ENCODE results near the gene GRK6.

GRK6 gene

DNA sequence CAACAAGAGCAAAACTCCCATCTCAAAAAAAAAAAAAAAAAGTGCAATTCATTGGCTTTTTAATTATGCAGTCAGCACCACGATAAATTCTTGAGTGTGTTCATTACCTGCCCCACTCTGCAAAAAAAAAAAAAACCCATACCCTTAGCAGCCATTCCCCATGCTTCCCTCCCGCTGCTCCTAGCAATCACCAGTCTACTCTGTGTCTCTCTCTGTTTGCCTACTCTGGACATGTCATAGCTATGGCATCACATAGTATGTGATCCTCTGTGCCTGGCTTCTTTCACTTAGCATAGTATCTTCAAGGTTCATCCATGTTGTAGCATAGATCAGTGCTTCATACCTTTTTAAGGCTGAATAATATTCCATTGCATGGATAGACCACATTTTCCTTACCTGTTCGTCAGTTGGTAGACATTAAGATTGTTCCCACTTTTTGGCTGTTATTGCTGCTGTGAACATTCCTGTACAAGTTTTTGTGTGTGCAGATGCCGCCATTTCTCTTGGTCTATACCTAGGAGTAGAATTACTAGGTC lies 13.1 kb downstream of the GRK6 start:
- FAIRE-seq = no peak

GRCh38 chr5:177440211-177440989 lies 13.9 kb downstream of the GRK6 start:
- FAIRE-seq (no peak), DNase-seq (ENCODE audit: low spot score) (no peak)

More for the DNA sequence above, 13.1 kb downstream of the GRK6 start:
- DNase-seq (ENCODE audit: low spot score) = no peak

DNA sequence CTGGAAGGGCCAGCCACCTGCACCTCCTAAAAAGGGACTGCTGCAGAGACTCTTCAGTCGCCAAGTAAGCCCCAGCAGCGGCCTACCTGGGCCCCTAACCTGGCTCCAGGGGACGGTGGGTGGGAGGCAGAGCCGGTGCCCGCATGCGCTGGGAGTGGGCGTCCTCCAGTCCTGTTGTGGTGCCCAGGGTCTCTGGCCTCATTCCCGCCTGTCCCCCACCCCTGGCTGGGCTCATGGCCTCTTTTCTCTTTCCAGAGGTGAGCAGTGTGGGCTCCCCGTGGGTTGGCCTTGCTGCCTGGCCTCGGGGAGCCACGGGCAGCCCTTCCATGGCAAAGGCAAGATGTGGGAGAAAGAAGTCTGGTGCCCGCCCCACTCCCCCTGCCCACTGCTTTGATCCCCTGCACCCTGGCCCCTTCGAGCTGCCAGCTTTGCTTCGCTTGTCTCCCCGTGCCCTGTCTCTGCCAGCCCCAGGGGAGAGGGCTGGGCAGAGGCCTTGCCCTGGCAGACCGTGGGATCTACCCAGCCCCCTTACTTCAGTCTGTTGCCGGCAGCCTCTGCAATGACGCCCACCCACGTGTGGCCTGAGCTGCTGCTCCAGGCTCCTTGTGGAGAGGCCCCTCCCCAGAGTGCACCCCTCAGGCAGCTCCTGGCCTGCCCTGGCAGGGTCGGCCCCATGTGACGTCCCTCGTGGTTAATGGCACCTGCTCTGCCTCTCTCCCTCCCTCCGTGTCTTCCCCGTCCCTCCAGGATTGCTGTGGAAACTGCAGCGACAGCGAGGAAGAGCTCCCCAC lies 14.7 kb downstream of the GRK6 start:
- DNase-seq (ENCODE audit: low spot score) (no peak), FAIRE-seq (no peak)

DNA sequence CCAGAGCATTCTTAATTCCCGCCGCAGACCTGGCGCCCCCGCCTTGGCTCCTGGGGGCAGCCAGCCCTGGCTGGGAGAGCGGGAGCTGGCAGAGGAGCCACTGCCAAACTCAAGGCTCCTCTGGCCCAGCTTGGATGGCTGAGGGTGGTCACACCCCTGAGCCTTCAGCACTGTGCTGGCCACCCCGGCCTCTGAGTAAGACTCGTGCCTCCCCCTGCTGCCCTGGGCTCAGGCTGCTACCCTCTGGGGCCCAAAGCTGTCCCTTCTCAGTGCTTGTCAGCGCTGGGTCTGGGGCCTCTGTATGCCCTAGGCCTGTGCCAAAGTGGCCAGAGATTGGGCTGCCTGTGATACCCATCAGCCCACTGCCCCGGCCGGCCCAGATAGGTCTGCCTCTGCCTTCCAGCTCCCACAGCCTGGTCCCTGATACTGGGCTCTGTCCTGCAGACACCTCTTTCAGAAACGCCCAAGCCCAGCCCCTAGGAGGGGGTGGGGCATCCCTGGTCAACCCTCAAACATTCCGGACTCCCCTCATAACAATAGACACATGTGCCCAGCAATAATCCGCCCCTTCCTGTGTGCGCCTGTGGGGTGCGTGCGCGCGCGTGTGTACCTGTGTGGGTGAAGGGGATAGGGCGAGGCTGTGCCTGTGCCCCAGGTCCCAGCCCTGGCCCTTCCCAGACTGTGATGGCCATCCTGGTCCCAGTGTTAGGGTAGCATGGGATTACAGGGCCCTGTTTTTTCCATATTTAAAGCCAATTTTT lies 15.8 kb downstream of the GRK6 start:
- FAIRE-seq = no peak
- DNase-seq (ENCODE audit: low spot score) = no peak

DNA sequence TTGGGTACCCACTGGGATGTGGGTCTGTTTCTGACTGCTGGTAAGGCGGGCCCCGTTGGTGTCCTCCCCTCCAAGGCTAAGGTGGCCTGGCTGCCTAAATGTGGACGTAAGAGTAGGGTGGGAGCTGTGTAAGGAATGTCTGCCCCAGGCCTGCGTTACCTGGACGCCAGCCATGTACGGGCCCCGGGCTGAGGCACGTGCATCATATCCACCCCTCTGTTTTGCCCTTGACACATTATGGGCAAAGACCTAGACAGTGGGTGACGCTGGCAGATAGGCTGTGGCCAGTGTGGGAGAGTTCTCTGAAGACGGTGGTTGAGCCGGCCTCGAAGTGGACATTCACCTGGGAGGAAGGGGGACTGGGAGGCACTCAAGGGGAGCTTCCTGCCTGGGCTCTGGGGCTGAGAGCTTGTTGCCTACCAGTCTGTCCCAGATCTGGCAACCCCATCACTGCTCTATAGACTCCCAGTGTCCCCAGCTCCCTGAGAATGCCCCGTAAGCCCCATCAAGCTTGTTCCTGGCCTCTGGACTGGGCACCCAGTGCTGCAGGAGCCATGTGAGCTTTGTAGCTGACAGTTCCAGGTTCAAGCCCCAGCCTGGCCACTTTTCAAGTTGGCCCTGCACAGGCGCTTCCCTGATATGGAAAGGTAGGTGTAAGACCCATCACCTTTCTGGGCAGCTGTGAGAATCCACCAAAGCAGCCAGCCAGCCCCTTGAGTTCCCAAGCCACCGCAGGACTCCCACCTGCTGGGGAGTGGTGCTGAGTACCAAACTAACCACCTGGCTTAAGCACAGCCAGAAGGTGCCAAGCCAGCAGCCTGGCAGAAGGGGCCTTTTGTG lies 16.9 kb downstream of the GRK6 start:
- FAIRE-seq (no peak), DNase-seq (ENCODE audit: low spot score) (no peak)

- FAIRE-seq = no peak
- DNase-seq (ENCODE audit: low spot score) = no peak
Observed at GRCh38 chr5:177444106-177445051, 17.9 kb downstream of the GRK6 start.

DNA sequence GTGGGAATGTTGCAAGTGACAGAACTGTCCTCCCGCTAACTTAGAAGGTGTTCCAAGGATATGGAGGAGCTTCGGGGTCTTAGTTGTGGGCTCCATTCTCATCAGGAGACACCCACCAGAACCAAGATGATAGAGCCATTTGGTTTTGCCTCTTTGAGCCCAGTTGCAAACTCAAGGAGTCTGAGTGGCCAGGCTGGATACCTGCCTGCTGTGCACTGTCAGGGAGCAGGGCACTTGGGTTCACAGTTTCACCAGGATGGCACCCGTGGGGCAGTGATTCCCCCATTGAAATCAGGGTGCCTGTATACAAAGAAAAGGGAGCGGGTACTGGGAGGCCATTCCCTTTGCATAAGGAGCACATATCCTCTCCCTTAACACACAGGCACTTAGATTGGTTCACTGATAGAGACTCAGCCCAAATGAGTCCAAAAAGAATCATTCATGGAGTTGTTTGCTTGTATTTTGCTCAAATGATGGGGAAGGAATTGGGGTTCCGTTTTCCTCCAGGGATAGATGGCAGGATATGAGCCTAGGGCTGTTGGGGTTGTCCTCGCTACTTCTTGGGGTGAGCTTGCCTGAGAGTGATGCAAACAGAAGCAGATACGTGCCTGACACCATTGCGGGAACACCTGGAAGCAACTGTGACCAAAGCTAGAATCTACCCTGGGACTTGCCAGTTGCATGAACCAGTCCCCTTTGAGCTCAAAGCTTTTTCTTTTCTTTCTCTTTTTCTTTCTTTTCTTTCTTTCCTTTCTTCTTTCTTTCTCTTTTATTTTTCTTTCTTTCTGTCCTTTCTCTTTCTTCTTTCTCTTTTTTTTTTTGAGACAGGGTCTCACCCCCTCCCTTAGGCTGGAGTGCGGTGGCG lies 18.8 kb downstream of the GRK6 start:
- DNase-seq (ENCODE audit: low spot score) (no peak), FAIRE-seq (no peak)

GRCh38 chr5:177445917-177446199 lies 19.4 kb downstream of the GRK6 start:
- no peak for DNase-seq (ENCODE audit: low spot score)
- no peak for FAIRE-seq

DNA sequence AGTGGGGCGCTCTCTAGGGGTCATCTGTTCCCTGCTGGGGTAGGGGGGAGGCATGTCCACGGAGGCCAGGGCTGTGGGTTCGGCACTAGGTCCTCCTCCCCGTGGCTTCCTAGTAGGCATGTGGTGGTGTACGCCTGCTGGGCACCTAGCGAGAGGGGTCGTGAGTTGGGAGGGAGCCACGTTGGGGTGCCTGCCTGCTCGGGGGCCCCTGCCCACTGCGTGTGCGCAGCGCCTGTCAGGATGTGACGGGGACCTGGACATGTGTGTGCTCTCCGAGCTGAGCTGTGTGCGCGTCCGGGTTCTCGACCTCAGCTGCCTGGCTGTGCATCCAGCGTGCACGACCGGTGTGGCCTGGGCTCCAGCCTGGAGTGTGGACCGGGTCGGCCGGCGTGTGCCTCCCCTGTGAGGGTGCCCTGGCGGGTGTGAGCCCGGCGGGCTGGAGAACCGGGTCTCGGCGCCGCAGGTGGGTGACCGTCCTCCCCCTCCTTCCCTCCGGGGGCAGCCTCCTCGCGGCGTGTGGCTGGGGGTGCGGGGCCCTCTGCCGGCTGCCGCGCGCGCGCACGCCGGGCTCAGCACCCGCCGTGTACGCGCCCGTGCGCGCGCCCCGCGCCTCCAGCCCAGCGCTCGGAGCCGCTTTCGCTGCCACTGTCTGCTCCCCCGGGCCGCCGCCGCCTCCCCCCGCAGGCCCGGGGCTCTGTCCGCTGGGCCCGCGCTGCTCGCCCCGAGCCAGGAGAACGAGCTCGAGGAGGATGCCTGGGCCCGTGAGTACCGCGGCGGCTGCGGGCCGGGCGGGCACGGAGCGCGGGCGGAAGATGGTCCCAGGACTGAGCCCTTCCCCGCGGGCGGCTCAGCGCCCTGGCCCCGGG lies 20.0 kb downstream of the GRK6 start, which contains the start of gene PRR7:
Gene PRR7, plus strand, starts transcription at position 615 of the 866 bp plus-strand sequence. CDS start 8,254 bp downstream, outside the sequence.
- DNase-seq (ENCODE audit: low spot score) = peak; percentile 49
- FAIRE-seq = no peak

- no peak for FAIRE-seq
- DNase-seq (ENCODE audit: low spot score) = peak; percentile 56
Observed at GRCh38 chr5:177447066-177447610, 20.7 kb downstream of the GRK6 start.

DNA sequence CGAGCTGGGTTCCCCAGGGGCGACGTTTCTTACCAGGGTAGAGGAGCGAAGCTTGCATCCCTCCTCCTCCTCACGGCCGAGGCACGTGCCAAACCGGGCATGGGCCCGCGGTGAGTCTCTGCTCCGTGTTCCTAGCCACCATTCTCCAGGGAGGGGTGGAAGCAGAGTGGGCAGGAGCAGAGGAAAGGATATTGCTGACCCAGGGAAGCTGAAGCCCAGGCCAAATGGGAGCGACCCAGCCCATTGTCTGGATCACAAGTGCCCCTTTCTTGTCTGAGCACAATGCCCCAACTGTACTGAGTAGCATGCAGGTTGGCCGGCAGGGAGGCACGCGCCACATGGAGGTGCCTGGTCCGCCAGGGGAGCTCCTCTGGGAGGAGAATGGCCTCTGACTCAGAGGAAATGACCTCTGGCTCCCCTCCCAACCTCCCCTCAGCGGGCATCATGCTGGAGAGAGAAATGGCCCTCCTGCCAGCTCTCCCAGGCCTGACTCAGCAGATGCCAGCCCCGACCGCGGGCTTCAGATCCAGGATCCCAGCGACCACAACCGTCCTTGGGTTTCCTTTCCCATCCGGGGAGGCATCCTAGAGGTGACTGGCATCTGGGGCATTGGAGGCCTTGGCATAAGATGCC lies 21.3 kb downstream of the GRK6 start:
- FAIRE-seq = peak; percentile 97
- DNase-seq (ENCODE audit: low spot score) = peak; percentile 99

DNA sequence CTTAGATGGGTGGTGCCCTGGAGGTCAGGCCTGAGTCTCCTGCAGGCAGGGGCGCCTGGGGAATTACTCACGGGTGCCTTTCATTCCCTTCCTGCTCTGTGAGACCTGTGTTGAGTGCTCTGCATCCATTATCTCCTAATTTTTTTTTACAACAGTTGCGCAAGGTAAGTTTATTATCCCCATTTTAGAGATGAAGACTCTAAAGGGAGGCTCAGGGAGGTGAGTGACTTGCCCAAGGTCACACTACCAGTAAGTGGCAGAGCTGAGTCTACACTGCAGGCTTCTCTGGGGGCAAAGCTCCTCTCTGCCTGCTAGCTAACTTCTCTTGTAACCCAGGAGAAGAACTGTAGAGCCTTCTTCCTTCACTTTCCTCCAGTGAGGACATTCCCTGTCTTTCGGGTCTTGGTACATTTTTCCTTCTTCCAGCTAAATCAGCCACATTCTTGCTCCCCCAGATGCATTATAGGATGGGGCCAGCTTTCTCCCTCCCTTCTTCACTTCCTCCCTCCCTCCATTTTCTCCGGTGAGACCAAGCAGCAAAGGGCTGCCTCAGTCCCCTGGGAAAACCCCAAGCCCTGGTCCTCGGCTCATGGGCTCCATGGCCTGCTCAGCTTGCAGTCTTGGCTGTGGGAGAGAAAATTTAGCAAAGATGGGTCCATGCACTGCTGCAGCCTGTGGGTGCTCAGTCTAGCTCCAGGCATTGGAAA lies 21.9 kb downstream of the GRK6 start:
- DNase-seq (ENCODE audit: low spot score) = no peak
- no peak for FAIRE-seq

GRCh38 chr5:177449140-177450061 lies 22.9 kb downstream of the GRK6 start:
- FAIRE-seq = no peak
- DNase-seq (ENCODE audit: low spot score) = no peak

- no peak for FAIRE-seq
- no peak for DNase-seq (ENCODE audit: low spot score)
Observed at GRCh38 chr5:177450667-177451424, 24.4 kb downstream of the GRK6 start.
